ENCODE data around the gene LRRC73.
"Not testable (repeated sequence)": the region's sequence is repeated elsewhere in the genome, so short reads cannot be mapped to it uniquely, and the experiment has no call there.

DNA sequence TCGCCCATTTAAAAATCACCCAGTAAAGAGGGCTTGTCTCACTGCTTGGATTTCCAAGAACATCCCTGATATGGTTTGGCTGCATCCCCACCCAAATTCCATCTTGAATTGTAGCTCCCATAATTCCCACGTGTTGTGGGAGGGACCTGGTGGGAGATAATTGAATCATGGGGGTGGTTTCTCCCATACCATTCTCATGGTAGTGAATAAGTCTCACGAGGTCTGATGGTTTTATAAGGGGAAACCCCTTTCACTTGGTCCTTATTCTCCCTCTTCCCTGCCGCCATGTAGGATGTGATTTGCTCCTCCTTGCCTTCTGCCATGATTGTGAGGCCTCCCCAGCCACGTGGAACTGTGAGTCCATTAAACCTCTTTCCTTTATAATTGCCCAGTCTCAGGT, 42.9 kb downstream of the LRRC73 start:
- not testable (repeated sequence) for TF ChIP-seq RFX5 (IDR thresholded peaks at IDR 0.05; ENCODE audit: borderline replicate concordance, low read depth, low read length); RAD21 (IDR thresholded peaks at IDR 0.05 in 1 of 2, conservative IDR thresholded peaks at IDR 0.05 in 1 of 2; ENCODE audit: low read depth in 2 of 2, low read length in 2 of 2); EZH2 (IDR thresholded peaks at IDR 0.05; ENCODE audit: low read depth, low read length, severe bottlenecking); PHF8 (conservative IDR thresholded peaks at IDR 0.05; ENCODE audit: low read depth, low read length); JUND (IDR thresholded peaks at IDR 0.05; ENCODE audit: low read length); RBBP5 (IDR thresholded peaks at IDR 0.05; ENCODE audit: borderline replicate concordance, low read depth, low read length); EP300 (IDR thresholded peaks at IDR 0.05; ENCODE audit: borderline replicate concordance in 1 of 2, low read depth in 2 of 2, low read length in 2 of 2); TAF7 (optimal IDR thresholded peaks at IDR 0.05; ENCODE audit: borderline replicate concordance, low read depth, low read length); POLR2A (IDR thresholded peaks at IDR 0.05; ENCODE audit: control extremely low read depth in 1 of 2, low read depth in 2 of 2, low read length in 2 of 2)
- TF ChIP-seq, protein P1, sequence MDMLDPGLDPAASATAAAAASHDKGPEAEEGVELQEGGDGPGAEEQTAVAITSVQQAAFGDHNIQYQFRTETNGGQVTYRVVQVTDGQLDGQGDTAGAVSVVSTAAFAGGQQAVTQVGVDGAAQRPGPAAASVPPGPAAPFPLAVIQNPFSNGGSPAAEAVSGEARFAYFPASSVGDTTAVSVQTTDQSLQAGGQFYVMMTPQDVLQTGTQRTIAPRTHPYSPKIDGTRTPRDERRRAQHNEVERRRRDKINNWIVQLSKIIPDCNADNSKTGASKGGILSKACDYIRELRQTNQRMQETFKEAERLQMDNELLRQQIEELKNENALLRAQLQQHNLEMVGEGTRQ (IDR thresholded peaks at IDR 0.05; ENCODE audit: low read length) = not testable (repeated sequence)
- TF ChIP-seq, protein P2, sequence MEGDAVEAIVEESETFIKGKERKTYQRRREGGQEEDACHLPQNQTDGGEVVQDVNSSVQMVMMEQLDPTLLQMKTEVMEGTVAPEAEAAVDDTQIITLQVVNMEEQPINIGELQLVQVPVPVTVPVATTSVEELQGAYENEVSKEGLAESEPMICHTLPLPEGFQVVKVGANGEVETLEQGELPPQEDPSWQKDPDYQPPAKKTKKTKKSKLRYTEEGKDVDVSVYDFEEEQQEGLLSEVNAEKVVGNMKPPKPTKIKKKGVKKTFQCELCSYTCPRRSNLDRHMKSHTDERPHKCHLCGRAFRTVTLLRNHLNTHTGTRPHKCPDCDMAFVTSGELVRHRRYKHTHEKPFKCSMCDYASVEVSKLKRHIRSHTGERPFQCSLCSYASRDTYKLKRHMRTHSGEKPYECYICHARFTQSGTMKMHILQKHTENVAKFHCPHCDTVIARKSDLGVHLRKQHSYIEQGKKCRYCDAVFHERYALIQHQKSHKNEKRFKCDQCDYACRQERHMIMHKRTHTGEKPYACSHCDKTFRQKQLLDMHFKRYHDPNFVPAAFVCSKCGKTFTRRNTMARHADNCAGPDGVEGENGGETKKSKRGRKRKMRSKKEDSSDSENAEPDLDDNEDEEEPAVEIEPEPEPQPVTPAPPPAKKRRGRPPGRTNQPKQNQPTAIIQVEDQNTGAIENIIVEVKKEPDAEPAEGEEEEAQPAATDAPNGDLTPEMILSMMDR (IDR thresholded peaks at IDR 0.05; ENCODE audit: control extremely low read depth in 1 of 3, insufficient read depth in 1 of 3, low read depth in 1 of 3, low read length in 3 of 3) = not testable (repeated sequence)
- TF ChIP-seq, protein P3, sequence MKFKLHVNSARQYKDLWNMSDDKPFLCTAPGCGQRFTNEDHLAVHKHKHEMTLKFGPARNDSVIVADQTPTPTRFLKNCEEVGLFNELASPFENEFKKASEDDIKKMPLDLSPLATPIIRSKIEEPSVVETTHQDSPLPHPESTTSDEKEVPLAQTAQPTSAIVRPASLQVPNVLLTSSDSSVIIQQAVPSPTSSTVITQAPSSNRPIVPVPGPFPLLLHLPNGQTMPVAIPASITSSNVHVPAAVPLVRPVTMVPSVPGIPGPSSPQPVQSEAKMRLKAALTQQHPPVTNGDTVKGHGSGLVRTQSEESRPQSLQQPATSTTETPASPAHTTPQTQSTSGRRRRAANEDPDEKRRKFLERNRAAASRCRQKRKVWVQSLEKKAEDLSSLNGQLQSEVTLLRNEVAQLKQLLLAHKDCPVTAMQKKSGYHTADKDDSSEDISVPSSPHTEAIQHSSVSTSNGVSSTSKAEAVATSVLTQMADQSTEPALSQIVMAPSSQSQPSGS (IDR thresholded peaks at IDR 0.05; ENCODE audit: low read length) = not testable (repeated sequence)
